DMS114 treated with DMSO at 0.1 percent for 48 hours (cell line): Measurements from ENCODE around the gene TMEFF2.
"Not testable (repeated sequence)": the region's sequence is repeated elsewhere in the genome, so short reads cannot be mapped to it uniquely, and the experiment has no call there.

Experiments used
- DNase-seq: peaks from one replicate; lab custom pipeline; 2025; ENCODE audit not compliant: unreplicated experiment; lab: John Stamatoyannopoulos, UW

The TMEFF2 gene

GRCh38 chr2:192130312-192130711, 64.4 kb downstream of the TMEFF2 start:
- DNase-seq, result not testable (repeated sequence)

DNA sequence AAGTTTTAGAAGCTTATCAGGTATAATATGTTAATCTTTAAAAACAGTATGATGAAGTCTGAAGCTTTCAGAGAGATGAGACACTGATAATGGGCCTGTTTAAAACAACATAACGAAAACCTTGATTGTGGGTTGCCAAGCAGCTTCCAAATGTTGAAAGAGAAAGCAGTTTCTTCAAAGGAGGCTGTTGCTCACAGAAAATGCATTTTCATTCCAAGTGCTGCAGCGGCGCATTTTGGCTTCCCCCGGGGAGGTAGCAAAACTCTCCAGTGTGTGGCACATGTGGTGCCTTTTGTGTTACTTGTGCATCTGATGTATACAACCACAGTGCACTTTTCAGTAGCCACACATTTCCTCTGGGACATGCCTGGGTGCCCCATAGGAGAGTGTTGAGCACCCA, 66.1 kb downstream of the TMEFF2 start:
- DNase-seq, result no peak

DNA sequence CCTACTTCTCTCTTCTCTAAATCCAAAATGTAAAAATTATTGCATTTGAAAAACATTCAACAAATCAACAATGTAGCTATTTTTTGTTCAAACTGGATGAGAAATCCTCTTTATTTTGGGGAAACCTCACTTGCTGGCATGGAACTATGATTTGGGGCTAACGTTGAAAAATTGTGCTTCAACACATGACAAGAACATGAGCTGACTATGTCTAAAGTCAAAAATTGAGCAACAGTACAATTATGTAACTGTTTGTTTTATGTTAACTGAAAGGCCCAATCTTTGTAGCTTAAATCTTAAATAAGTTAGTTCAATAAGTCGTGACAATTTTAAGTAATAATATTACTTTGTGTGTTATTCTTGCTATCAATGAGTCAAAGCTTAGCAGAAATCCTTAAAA, 67.3 kb downstream of the TMEFF2 start:
- no peak for DNase-seq

DNA sequence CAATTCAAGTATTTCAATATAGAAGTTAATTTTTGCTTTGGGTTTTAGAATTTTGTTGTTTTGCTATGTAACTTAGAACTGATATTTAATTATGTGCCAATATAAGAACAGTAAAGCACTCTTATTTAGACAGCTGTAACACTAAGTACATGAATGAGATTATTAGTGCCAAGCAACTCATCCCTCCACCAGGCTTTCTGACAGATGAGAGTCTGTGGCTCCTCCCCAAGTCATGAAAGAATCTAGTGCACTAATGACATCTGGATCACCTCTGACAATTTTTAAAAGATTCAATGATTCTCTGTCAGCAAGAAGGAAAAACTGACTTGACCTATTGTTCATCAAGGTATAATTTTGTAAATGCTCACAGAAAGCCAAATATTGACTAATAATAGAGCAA, 67.8 kb downstream of the TMEFF2 start:
- DNase-seq, result no peak

DNA sequence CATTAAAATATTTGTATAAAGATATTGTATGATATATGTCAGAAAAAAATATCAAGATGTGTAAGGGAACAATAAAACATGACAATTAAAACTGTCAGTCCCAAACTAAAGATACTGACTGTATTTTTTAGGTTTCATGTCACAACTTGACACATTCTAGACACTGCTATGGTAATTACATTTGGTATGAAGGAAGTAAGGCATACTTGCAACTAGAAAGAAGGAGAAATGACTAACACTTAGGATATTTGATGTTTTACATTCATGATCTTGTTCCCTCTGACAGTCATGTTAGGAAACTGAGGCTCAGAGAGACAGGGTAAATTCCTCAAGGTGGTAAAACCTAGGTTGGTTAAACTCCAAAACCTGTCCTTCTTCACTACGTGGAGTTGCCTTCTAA, 68.3 kb downstream of the TMEFF2 start:
- DNase-seq, result no peak

DNA sequence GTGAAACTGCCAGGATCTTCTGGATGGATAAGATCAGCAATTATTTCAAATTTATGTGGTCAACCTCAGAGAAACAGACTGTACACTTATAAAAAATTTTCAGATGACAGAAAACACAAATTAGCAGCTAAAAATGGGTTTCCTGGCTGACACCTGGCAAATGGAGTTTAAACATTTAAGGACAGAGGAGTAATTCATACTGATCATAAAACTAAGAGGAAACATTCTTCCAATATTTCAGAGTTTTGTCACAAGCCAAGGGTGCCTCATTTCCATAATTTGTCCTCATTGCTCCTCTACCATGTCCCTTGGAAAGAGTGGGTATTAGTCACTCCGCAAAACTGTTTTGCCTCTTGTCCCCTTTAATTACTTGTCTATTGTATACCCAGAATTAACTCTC, 70.2 kb downstream of the TMEFF2 start:
- no peak for DNase-seq

GRCh38 chr2:192123847-192124246, 70.9 kb downstream of the TMEFF2 start:
- no peak for DNase-seq

DNA sequence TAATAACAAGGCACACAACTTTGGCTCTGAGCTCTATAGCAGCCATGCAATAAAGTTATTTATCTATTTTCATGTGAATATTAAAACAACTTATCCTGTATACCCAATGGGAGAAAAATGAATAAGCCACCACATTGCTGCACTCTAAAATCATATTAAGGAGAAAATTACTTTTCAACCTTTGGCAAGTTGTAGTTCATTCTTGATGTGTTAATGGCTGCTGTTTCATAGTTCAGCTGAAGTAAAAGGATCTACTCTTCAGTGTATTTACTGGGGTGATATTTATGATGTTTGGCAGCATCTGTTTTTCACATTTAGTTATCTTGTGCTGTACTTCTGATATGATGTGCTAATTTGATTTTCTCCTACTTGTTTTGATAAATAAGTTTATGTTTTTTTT, 71.8 kb downstream of the TMEFF2 start:
- no peak for DNase-seq

DNA sequence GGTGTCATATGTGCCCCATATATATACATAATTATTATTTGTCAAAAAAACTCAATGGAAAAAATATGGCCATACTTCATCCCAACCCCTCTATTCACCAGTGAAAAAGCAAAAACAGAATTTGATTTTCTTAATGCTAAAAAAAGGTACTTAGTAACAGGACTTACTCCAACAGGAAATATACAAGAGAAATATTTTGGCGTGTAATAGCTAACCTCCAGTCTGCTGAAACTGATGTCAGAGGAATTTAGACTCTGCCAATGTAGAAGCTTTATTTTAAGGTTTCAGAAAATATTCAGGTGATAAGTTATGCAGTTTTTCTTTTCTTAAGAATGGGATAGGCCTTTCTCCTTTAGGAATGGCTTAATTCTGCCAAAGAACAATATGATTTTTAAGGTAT, 72.6 kb downstream of the TMEFF2 start:
- DNase-seq, result no peak

DNA sequence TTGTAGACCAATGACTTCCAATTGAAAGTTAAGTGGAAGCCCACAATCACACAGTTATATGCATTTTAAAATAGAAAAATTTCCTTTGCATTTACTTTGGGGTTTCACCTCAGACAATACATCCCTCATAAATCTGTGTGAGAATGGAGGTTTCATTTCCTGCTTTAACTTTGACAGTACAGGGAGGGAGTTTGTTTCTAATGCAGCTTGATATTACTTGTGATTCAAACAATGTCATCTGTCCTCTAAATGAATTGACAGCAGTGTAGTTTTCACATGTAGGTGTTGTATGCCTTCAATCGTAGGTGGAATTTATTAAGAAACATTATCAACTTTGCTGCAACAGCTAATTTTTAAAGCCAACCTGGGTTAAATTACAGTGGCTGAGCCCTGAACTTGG, 75.2 kb downstream of the TMEFF2 start:
- no peak for DNase-seq

DNA sequence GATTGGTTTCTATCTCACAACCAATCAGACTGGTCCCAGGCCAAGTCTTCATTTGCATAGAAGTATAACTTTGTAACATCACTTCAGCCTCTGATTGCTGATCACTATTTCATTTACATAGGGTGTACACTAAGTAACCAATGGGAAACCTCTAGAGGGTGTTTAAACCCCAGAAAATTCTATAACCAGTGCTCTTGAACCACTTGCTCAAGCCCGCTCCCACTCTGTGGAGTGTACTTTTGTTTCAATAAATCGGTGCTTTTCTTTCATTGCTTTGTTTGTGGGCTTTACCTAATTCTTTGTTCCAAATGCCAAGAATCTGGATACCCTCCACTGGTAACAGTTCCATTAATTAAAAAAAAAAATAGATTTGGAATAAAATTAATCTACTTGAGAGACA, 77.0 kb downstream of the TMEFF2 start:
- no peak for DNase-seq

GRCh38 chr2:192111536-192111935, 83.2 kb downstream of the TMEFF2 start:
- not testable (repeated sequence) for DNase-seq

DNA sequence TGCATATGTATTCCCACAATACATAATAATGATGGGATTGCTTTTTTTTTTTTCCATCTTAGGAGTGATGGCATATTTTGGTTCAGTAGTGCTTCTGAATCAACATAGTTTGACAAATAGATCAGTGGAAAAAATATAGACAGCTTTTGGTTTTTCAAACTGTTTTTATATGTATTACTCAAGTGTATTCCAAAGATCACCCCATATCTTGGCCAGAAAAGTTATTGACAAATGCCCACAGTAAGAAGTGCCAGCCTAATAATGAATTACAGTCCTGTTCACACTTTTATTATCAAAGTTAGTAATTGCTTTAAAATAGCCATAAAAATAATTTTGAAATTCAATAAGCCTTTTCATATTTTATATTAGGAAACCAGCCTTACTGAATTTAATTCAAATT, 95.0 kb downstream of the TMEFF2 start:
- no peak for DNase-seq

DNA sequence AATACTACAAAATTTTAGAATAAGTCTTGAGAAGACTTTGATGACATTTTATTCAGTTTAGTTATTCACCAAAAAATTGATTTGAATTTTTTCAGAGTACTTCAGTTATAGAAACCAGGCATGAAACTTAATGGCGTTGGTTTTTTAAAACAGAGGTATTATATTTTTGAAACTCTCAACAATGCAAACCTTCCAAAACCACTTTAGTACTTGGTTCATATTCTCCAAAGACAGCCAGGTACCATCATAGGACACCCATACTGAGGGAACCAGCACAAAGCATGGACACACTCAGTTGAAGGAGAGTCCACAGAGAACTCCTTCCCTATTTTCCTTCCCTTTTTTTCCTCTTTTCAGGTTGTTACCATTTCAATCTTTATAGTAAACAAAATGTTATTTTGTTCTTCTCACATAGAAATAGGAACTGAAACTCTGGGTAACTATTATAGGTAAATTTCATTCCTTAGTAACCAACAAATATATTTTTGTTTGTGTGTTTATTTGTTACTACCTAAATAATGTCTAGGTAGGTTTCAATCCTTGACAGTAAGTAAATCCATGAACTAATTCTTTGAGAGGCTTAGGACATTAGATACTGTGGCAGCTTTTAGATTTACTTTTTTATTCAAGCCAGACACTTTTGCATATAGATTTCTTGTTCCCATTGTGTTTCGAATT, 95.8 kb downstream of the TMEFF2 start:
- no peak for DNase-seq

DNA sequence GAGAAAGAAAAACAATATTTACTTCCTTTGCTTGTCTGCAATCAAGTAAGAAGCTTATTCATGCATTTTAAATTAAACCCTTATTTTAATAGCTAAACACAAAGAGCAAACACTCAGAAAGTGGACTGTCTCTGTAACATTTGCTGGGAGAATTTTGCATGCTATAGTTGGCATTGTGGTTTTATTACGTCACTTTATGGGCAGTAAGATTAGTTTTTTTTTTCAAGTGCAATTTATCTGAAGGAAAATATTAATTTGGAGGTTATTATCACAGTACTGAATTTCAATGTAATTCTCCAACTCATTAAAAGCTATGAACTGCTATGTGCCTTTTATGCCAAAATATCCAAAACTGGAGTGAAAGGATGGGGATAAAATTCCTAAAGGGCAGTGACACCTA, 103.3 kb downstream of the TMEFF2 start:
- no peak for DNase-seq

- DNase-seq, result no peak
Observed at GRCh38 chr2:192090911-192091310, 103.8 kb downstream of the TMEFF2 start.

- DNase-seq, result no peak
Observed at GRCh38 chr2:192087398-192087958, 107.3 kb downstream of the TMEFF2 start.

- no peak for DNase-seq
Observed at GRCh38 chr2:192082121-192082520, 112.6 kb downstream of the TMEFF2 start.

DNA sequence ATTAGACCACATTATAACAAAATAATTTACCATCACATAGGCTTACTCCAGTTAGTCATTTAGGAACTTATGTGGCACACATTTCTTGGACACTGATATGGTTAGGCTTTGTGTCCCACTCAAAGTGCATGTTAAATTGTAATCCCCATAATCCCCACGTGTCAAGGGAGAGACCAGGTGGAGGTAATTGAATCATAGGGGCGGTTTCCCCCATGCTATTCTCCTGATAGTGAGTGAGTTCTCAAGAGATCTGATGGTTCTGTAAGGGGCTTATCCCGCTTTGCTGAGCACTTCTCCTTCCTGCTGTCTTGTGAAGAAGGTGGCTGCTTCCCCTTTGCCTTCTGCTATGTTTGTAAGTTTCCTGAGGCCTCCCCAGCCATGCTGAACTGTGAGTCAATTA, 114.6 kb downstream of the TMEFF2 start:
- DNase-seq, result not testable (repeated sequence)

DNA sequence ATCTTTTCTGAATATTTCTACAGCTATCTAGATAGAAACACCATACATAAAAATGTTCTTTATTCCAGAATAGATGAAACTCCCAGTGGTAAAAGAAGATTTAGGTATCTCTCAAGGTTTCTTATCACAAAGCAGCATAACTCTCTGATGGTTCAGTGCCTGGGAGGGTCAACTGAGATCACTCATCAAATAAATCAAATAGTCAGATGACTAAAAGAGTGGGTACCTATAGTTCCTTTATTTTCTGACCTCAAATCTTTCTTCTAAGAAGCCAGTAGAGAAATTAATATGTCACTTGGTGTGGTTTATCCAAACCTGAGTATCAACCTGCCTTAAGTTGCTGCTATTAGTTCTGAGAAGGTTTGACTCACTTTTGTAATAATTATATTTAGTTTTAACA, 120.9 kb downstream of the TMEFF2 start:
- no peak for DNase-seq

DNA sequence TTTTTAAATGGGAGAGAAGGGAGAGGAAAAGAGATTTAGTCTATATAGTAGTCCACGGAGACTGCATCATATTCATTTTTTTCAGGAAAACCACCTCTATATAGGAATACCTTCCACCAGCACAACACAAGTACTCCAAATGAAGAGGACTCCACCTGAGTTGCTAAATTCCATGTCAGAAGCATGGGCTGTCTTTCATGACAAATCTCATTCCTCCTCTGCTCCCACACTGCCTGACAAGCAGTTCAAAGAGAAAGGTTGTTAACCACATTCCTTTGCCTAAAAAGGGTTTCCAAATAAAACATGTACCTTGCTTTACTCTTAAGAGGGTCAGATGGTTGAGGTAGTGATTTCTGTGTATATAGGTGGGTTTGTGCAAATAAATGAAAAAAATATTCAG, 122.0 kb downstream of the TMEFF2 start:
- no peak for DNase-seq

DNA sequence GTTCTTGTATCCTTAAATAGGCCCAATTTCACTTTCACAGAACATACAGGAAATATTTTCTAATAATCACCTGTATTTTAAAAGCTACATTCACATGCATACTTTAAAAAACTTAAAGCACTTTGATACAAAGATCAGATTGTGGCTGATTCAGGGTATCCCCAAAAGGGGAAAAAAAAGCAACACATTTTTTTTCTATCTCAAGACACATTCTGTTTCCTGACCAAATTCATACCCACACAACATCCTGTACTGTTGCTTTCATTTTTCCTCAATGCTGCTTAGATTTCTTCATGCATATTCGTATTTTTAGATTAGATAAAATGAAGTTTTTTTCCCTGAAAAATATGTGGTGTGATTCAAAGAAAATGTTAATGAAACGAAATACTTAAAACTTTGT, 122.5 kb downstream of the TMEFF2 start:
- no peak for DNase-seq

GRCh38 chr2:192070099-192070498, 124.6 kb downstream of the TMEFF2 start:
- DNase-seq, result no peak
